ACC112 (cell line): ENCODE data around the gene KCNQ5.

ENCODE experiments used
- H2AFZ ChIP-seq: fragments of 200-600 bp; sonication (generic); one replicate; pipeline ENCODE4 v1.6.0; 2017; ENCODE audit warnings: antibody characterized with exemption, low read length; ENCODE audit not compliant: unreplicated experiment
- H3K27ac ChIP-seq: fragments of 200-600 bp; sonication (generic); 2 replicates; pipeline ENCODE4 v1.5.1; 2014; ENCODE audit warnings: low read depth, mild to moderate bottlenecking, antibody characterized with exemption, low read length, moderate library complexity
- H3K27me3 ChIP-seq: fragments of 200-600 bp; sonication (generic); 2 replicates; pipeline ENCODE4 v1.6.1; 2014; ENCODE audit warnings: mild to moderate bottlenecking, antibody characterized with exemption, low read length, moderate library complexity, mixed read lengths; ENCODE audit not compliant: insufficient read depth
- H3K36me3 ChIP-seq: fragments of 200-600 bp; sonication (generic); 2 replicates; pipeline ENCODE4 v1.6.1; 2016; ENCODE audit warnings: mild to moderate bottlenecking, antibody characterized with exemption, low read length, moderate library complexity, mixed read lengths; ENCODE audit not compliant: insufficient read depth
- H3K4me1 ChIP-seq: fragments of 200-600 bp; sonication (generic); one replicate; pipeline ENCODE4 v1.6.1; 2016; ENCODE audit warnings: low read length, mixed read lengths; ENCODE audit not compliant: insufficient read depth, unreplicated experiment, control insufficient read depth
- H3K4me3 ChIP-seq: fragments of 200-600 bp; sonication (generic); 2 replicates; pipeline ENCODE4 v1.5.1; 2014; ENCODE audit warnings: mild to moderate bottlenecking, low read depth, low read length
- H3K79me2 ChIP-seq: fragments of 200-600 bp; sonication (generic); one replicate; pipeline ENCODE4 v1.6.0; 2016; ENCODE audit warnings: low read length; ENCODE audit not compliant: control insufficient read depth, unreplicated experiment, insufficient read depth

Gene KCNQ5

DNA sequence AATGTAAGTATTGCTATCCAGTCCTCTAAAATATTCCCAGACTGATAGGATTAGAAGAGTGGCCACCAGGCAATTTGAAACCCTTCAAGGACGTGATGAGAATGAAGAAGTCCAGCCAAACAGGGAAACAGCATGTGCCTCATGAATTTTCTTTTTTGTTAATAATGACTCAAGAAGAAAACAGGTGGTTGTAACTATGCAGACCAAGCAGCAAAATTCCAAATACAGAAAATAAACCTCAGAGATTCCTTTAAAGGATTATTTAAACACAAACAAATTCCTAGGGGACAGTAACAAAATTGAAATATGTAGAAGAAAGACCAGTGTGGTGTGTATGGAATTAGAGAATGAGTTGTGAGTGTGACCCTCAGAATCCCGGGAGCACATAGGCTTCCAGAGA, 239.2 kb downstream of the KCNQ5 start:
- Histone ChIP-seq H3K27ac (peak overlapping the region; percentile 91), H2AFZ (peak overlapping the region; percentile 37), H3K4me3 (no peak overlapping the region), H3K4me1 (peaks cover 74% of the 10 kb centered on the region), H3K36me3 (no peaks in the 10 kb centered on the region), H3K27me3 (no peaks in the 10 kb centered on the region), H3K79me2 (peaks cover 6% of the 10 kb centered on the region)

- Histone ChIP-seq H3K27me3 (no peaks in the 10 kb centered on the region), H3K36me3 (no peaks in the 10 kb centered on the region), H3K4me1 (peaks cover 75% of the 10 kb centered on the region), H3K79me2 (peaks cover 6% of the 10 kb centered on the region), H3K4me3 (peak overlapping the region; percentile 31), H2AFZ (peak overlapping the region; percentile 26), H3K27ac (peak overlapping the region; percentile 91)
These were observed 240.1 kb downstream of the KCNQ5 start for GRCh38 chr6:72861935-72862432.

GRCh38 chr6:72863131-72863530, 241.3 kb downstream of the KCNQ5 start:
- Histone ChIP-seq H3K36me3 (no peaks in the 10 kb centered on the region), H2AFZ (peak overlapping the region; percentile 28), H3K4me3 (no peak overlapping the region), H3K27ac (0 out of 2 replicates have a peak overlapping the region, but pooled peaks have one; percentile 2), H3K27me3 (no peaks in the 10 kb centered on the region), H3K79me2 (peaks cover 6% of the 10 kb centered on the region), H3K4me1 (peaks cover 65% of the 10 kb centered on the region)

DNA sequence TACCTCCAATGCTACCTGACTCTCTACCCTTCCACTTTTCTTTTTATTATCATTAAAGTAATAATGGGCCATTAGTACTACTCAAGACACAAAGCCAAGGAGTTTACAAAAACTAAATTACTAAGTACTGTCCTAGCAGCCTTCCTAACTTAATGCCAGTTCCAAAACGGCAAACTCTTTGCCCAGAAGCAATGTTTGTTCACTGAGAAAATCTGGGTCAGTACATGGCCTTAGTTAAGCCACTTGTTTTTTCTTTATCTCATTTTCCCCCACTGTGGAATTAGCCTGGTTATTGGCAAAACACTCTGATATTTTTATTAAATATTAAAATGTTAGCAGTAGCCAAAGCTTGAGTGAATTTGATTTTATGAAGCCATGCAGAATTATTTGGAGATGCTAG, 242.4 kb downstream of the KCNQ5 start:
- peaks cover 5% of the 10 kb centered on the region for H3K79me2 ChIP-seq
- no peak overlapping the region for H2AFZ ChIP-seq
- H3K4me3 ChIP-seq = no peak overlapping the region
- peak overlapping the region; percentile 37; the same call in 1 of the 2 replicates for H3K27ac ChIP-seq
- H3K27me3 ChIP-seq = no peaks in the 10 kb centered on the region
- no peaks in the 10 kb centered on the region for H3K36me3 ChIP-seq
- H3K4me1 ChIP-seq = peaks cover 62% of the 10 kb centered on the region

GRCh38 chr6:72864799-72865198, 242.9 kb downstream of the KCNQ5 start:
- H3K27ac ChIP-seq = peak overlapping the region; percentile 37

GRCh38 chr6:72865467-72865866, 243.6 kb downstream of the KCNQ5 start:
- peak overlapping the region; percentile 23 for H2AFZ ChIP-seq
- H3K4me3 ChIP-seq = no peak overlapping the region
- no peaks in the 10 kb centered on the region for H3K27me3 ChIP-seq
- H3K27ac ChIP-seq = peak overlapping the region; percentile 37
- H3K36me3 ChIP-seq = no peaks in the 10 kb centered on the region
- H3K4me1 ChIP-seq = peaks cover 50% of the 10 kb centered on the region
- peaks cover 3% of the 10 kb centered on the region for H3K79me2 ChIP-seq

More at GRCh38 chr6:72864799-72865198, 242.9 kb downstream of the KCNQ5 start:
- Histone ChIP-seq H3K4me1 (peaks cover 57% of the 10 kb centered on the region), H3K79me2 (peaks cover 3% of the 10 kb centered on the region), H3K36me3 (no peaks in the 10 kb centered on the region), H3K4me3 (no peak overlapping the region), H2AFZ (no peak overlapping the region), H3K27me3 (no peaks in the 10 kb centered on the region)

GRCh38 chr6:72869621-72870020, 247.8 kb downstream of the KCNQ5 start:
- H3K27me3 ChIP-seq = no peaks in the 10 kb centered on the region
- no peaks in the 10 kb centered on the region for H3K79me2 ChIP-seq
- H3K36me3 ChIP-seq = no peaks in the 10 kb centered on the region
- H3K27ac ChIP-seq = no peak overlapping the region
- peaks cover 14% of the 10 kb centered on the region for H3K4me1 ChIP-seq
- no peak overlapping the region for H2AFZ ChIP-seq
- H3K4me3 ChIP-seq = no peak overlapping the region

DNA sequence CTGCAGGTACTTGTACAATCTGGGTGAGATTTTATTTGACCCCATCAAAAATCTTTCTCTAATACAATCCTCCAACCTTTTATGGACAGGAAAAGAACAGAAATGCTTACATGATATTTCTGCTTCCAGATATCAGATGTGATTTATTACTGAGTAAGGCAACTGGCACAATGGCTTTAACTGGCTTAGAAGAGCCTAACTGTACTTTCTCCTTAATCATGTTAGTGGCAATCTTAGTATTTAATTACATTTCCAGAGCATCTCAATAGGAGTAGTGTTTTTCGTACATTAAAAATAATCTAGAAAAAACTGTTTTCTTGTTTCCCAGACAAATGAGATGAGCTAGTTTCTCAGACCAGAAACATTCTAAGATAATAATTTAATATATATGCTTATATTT, 251.6 kb downstream of the KCNQ5 start:
- Histone ChIP-seq H3K4me3 (no peak overlapping the region), H3K36me3 (no peaks in the 10 kb centered on the region), H3K27ac (no peak overlapping the region), H2AFZ (no peak overlapping the region), H3K79me2 (no peaks in the 10 kb centered on the region), H3K4me1 (no peaks in the 10 kb centered on the region), H3K27me3 (no peaks in the 10 kb centered on the region)

DNA sequence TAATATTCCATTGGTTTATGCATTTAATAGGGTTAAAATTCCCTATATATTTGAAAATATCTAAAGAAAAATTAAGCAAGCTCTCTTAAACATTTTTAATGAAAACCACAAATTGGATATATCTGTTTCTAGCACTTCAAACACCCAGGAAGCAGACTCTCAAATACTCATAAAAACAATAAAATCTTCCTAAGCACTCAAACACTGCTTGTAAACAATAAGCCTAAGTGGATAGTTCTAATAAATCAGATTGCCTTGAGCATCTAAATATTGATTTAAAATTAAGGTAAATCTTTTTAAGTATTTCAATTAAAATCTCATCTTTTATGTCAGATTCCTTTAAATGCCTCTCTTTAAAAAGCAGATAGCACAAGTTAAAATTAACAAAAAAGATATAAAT, 254.4 kb downstream of the KCNQ5 start:
- H3K27ac ChIP-seq = no peak overlapping the region
- H3K79me2 ChIP-seq = no peaks in the 10 kb centered on the region
- H3K4me3 ChIP-seq = no peak overlapping the region
- no peak overlapping the region for H2AFZ ChIP-seq
- H3K4me1 ChIP-seq = no peaks in the 10 kb centered on the region
- H3K27me3 ChIP-seq = no peaks in the 10 kb centered on the region
- no peaks in the 10 kb centered on the region for H3K36me3 ChIP-seq

DNA sequence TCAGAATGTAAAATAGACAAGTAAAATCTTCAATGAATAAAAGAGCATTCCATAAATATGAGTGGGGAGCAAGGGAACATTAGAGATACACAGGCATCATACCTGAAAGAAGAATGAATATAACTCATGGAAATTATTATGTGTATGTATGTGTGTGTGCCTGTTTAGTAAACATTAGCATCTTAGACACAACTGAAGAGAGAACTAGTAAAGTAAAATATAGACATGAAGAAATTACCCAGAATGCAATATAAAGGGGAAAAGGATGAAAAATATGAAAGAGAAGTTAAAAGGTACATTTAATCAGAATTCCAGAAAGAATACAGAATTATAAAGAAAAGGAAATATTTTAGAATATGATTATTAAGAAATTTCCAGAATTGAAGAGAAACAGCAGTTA, 264.3 kb downstream of the KCNQ5 start:
- H3K4me1 ChIP-seq = peaks cover 10% of the 10 kb centered on the region
- H3K36me3 ChIP-seq = no peaks in the 10 kb centered on the region
- no peaks in the 10 kb centered on the region for H3K27me3 ChIP-seq
- H2AFZ ChIP-seq = no peak overlapping the region
- H3K79me2 ChIP-seq = no peaks in the 10 kb centered on the region
- no peak overlapping the region for H3K4me3 ChIP-seq
- no peak overlapping the region for H3K27ac ChIP-seq

DNA sequence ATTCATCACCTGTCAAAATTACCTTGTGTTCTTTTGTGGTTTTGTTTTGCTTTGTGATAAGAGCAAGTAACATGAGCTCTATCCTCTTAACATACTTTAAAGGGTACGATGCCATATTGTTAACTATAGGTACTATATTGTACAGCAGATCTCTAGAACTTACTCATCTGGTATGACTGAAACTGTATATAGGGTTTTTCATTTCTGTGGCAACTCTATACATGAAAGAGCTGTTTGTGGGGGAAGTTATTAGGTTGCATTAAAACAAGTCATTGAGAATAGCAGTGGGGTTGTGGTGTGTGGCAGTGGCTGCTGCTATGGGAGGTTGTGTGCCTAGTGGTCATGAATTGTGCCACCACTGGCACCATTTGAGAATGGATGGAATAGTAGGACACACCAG, 268.4 kb downstream of the KCNQ5 start:
- Histone ChIP-seq H3K4me3 (no peak overlapping the region), H3K36me3 (no peaks in the 10 kb centered on the region), H3K27me3 (no peaks in the 10 kb centered on the region), H3K4me1 (peaks cover 10% of the 10 kb centered on the region), H2AFZ (no peak overlapping the region), H3K27ac (no peak overlapping the region), H3K79me2 (no peaks in the 10 kb centered on the region)
